HepG2 (cell line): ENCODE data around the gene DENND2D. TPM values are rescaled to one million over a fixed set of nuclear protein-coding genes. Genes with fewer than 3 reads are reported as not detected.

ENCODE experiments used
- AGO1 ChIP-seq: fragments of 200-400 bp; formaldehyde crosslinking; IDR thresholded peaks from 2 replicates; pipeline ENCODE4 v1.6.1; 2017; ENCODE audit warnings: mild to moderate bottlenecking, low read depth, low read length, moderate library complexity; ENCODE audit not compliant: poor library complexity, severe bottlenecking
- ARID4A ChIP-seq: sonication (generic); formaldehyde crosslinking; IDR thresholded peaks from 2 replicates; pipeline ENCODE4 v1.5.0; 2020; ENCODE audit warnings: mild to moderate bottlenecking, missing genetic modification reagents, borderline replicate concordance
- ARNT2 ChIP-seq: sonication (generic); formaldehyde crosslinking; IDR thresholded peaks from 2 replicates; pipeline ENCODE4 v1.8.0; 2022; ENCODE audit warnings: mild to moderate bottlenecking, low read depth, missing genetic modification reagents, moderate library complexity
- BCL3 ChIP-seq: sonication (generic); formaldehyde crosslinking; IDR thresholded peaks from 2 replicates; pipeline ENCODE4 v1.5.1; 2020; ENCODE audit warnings: mild to moderate bottlenecking, missing genetic modification reagents, moderate library complexity
- EHMT2 ChIP-seq: fragments of 200-600 bp; sonication (generic); IDR thresholded peaks from 2 replicates; pipeline ENCODE4 v1.7.0; 2017; ENCODE audit warnings: antibody characterized with exemption, low read depth, low read length, borderline replicate concordance
- FOSL2 ChIP-seq: sonication (generic); formaldehyde crosslinking; IDR thresholded peaks from 2 replicates; pipeline ENCODE4 v1.4.0; 2020; ENCODE audit warnings: missing genetic modification reagents
- HMG20A ChIP-seq: IDR thresholded peaks from 2 replicates; pipeline ENCODE4 v1.6.1; 2016; ENCODE audit warnings: borderline replicate concordance
- KDM6A ChIP-seq: IDR thresholded peaks from 2 replicates; pipeline ENCODE4 v1.6.1; 2016; ENCODE audit warnings: low read depth
- NR2C2 ChIP-seq: sonication (generic); formaldehyde crosslinking; IDR thresholded peaks from 2 replicates; pipeline ENCODE4 v1.4.0; 2020; ENCODE audit warnings: missing genetic modification reagents, mild to moderate bottlenecking, moderate library complexity, borderline replicate concordance
- RXRB ChIP-seq: IDR thresholded peaks from 2 replicates; pipeline ENCODE4 v1.6.1; 2016; ENCODE audit warnings: borderline replicate concordance, missing genetic modification reagents, missing compliant biosample characterization
- U2AF2 ChIP-seq: fragments of 200-400 bp; formaldehyde crosslinking; IDR thresholded peaks from 2 replicates; pipeline ENCODE4 v1.6.1; 2017; ENCODE audit warnings: low read depth, mild to moderate bottlenecking, low read length
- ZBTB33 ChIP-seq: sonication (generic); formaldehyde crosslinking; IDR thresholded peaks from 2 replicates; pipeline ENCODE4 v1.4.0; 2020; ENCODE audit warnings: missing genetic modification reagents
- ZFP62 ChIP-seq: sonication (generic); formaldehyde crosslinking; IDR thresholded peaks from 2 replicates; pipeline ENCODE4 v1.4.0; 2020; ENCODE audit warnings: missing genetic modification reagents
- ZNF609 ChIP-seq: sonication (generic); formaldehyde crosslinking; IDR thresholded peaks from 2 replicates; pipeline ENCODE4 v1.4.0; 2020; ENCODE audit warnings: mild to moderate bottlenecking, missing genetic modification reagents, borderline replicate concordance
- ZNF792 ChIP-seq: IDR thresholded peaks from 2 replicates; pipeline ENCODE4 v1.6.1; 2016
- polyA plus RNA-seq, 8 experiments: library from polyadenylated mRNA; depleted of rRNA in 3 of 8; stranded (reverse) in 7 of 8; unstranded in 1 of 8; fragments of >200 nt; fragmentation: Illumina TruSeq in 4 of 8; extraction: Trizol in 4 of 8; gene quantifications; 2 replicates each; pipeline versions ENCODE4 v1.2.1 to v1.2.3, GENCODE V29; 2011 to 2016; ENCODE audit warnings: low read depth in 4 of 8, missing spikeins in 1 of 8, mixed read lengths in 1 of 8; ENCODE audit not compliant: insufficient read depth in 1 of 8
- total RNA-seq, 5 experiments: library from RNA; depleted of rRNA; stranded (reverse); fragments of >200 nt; fragmentation: Illumina TruSeq; extraction: Trizol; gene quantifications; 2 replicates each; pipeline ENCODE4 v1.2.3, GENCODE V29; 2016; ENCODE audit warnings: low read depth in 1 of 5

DENND2D gene
- total and polyA plus RNA-seq, 2 of the 13 experiments (the other 11 are each of a cell fraction or from before 2014, with no cell fraction given): 0.04 TPM; not detected in 1

GRCh38 chr1:111247125-111247838, 46.8 kb upstream of the DENND2D start (continued):
- TF ChIP-seq ZNF609 (CRISPR knock-in tag) (peak; percentile 38; the same call in 1 of the 2 replicates), ZFP62 (CRISPR knock-in tag) (no peak), AGO1 (no peak), ZBTB33 (no peak), FOSL2 (CRISPR knock-in tag) (no peak), ARNT2 (CRISPR knock-in tag) (no peak), RXRB (peak; percentile 95), ZNF792 (no peak), NR2C2 (CRISPR knock-in tag) (no peak), U2AF2 (no peak), HMG20A (peak; percentile 61; the same call in 1 of the 2 replicates), BCL3 (no peak), KDM6A (no peak), EHMT2 (peak; percentile 71; the same call in 1 of the 2 replicates), ARID4A (CRISPR knock-in tag) (peak; percentile 26; the same call in 1 of the 2 replicates)
